Fibroblast of skin of right quadriceps (primary cell): ENCODE data around the gene DPY30.
"Not testable (repeated sequence)": the region's sequence is repeated elsewhere in the genome, so short reads cannot be mapped to it uniquely, and the experiment has no call there.

Experiments
- DNase-seq: peaks from one replicate; pipeline ENCODE4 v3.0.0-alpha.2; 2013

DPY30 gene

DNA sequence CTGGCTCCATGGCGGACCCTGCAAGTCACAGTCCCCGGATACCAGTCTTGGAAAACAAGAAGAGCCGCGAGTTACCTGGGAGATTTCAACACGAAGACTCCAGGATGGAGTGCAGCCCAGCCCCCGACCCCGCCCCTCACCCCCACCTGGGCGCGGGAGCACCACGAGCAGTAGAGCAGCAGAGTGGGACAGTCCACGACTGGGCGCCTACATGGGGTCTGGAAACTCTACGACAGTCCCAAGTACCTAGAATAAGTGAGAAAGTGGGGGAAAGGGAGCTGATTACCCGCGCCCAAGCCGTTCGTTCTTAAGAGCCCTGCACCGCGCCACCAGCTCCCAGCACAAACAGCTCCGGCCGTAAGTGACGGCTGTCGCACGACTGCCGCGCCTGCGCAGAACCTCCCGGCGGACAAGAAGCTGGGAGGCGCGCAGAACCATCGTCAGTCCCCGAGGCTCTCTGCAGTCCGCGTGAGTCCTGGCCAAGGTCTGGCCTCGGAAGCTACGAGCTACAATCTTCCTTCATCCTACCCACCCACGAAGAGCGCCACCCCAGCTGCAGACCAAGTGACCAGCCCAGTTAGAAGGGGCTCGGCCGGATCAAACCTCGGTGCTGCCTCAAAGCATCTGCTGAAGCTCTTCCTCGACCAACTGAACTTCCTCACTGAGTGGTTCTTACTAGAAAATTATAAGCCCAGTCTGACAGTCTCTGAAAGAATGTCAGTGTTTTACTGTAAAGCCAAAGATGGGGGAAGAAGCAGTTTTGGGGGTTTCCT, at the start of gene DPY30:
Gene DPY30, minus strand, starts transcription at position 359 of the 773 bp plus-strand sequence. Its CDS starts 349 bp downstream, at position 10.
- DNase-seq = peak; percentile 88

DNA sequence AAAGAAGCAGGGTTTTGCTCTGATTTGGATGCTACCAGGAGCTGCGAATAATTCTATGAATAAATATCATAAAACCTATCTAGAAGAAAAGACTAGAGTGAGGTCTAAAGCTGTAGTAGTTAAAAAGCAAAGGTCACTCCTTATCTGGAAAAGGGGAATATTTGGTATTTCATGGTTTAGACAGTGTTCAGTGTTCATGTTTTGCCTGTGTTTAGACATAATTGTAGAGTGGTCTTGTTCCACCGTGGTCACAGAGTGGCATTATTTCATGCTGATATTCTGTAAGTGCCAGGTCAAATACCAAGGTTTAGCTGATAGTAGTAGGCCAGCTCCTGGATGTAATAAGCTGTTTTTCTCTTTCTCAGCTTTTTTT, 34.5 kb upstream of the DPY30 start:
- no peak for DNase-seq

DNA sequence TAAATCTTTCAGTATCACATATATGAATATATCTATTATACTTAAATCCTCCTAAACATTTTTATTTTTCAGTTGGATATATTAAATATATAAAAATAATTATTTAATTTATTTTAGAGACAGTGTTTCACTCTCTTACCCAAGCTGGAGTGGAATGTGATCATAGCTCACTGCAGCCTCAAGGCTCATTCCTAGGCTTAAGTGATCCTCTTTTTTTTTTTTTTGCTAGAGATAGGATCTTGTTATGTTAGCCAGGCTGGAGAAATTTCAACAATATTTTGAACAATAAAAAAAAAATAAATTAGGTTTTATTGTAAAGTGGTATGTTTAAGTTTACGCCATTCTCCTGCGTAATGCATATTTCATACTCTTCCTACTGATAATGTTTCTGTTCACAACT, 27.9 kb upstream of the DPY30 start:
- no peak for DNase-seq

DNA sequence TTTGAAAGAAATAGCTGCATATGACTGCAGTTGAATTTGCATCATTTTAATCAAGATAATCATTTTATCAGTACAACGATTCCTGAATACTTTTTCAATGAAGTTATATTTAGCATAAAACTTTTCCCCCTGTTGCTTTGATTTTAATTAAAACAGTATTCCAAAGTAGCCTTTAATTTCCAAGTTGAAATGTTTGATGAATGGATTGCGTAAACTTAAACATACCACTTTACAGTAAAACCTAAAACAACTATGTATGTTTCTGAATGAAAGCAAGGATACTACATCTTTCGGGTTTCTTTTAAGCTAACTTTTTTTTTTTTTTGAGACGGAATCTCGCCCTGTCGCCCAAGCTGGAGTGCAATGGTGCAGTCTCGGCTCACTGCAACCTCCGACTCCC, 25.1 kb upstream of the DPY30 start:
- no peak for DNase-seq

DNA sequence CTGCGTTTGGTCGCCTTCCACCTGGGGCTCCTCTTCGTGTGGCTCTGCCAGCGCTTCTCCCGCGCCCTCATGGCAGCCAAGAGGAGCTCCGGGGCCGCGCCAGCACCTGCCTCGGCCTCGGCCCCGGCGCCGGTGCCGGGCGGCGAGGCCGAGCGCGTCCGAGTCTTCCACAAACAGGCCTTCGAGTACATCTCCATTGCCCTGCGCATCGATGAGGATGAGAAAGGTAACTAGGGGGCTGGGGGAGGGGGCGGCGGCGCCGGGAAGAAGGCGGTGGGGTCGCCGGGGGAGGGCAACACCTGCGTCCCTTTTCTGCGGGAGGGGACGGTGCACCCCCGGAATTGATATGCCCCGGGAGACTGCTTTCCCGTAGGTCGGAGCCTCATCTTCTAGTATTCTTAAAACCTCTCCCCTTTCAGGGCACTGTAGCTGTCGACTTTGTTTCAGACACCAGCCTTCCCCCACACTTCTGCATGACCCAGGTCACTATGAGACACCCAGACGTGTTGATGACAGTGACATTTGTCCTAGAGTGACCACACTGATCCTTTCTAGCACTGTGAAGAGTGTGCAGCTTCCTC, 24.5 kb upstream of the DPY30 start:
- no peak for DNase-seq

DNA sequence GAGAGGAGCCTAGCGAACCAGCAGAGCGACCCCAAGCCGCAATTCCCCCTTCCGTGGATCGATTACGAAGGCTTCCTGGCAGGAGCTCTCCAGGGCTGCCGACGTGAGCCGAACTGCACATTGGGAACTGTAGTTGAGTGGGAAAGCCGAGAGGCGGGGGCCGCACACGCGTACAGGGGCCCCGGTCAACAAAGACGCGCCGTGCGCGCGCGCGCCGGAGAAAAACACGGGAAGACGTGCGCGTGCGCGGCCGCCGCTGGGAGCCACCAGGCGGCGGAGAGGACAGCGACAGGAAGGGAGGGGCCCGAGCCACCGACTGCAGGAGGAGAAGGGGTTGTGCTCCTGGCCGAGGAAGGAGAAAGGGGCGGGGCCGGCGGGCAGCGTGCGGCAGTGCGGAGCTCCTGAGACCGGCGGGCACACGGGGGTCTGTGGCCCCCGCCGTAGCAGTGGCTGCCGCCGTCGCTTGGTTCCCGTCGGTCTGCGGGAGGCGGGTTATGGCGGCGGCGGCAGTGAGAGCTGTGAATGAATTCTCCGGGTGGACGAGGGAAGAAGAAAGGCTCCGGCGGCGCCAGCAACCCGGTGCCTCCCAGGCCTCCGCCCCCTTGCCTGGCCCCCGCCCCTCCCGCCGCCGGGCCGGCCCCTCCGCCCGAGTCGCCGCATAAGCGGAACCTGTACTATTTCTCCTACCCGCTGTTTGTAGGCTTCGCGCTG, 23.9 kb upstream of the DPY30 start, which contains the start of gene SPAST:
Gene SPAST, plus strand, starts transcription at position 247 of the 711 bp plus-strand sequence. Its CDS starts 276 bp downstream, at position 523.
- DNase-seq = peak; percentile 96

DNA sequence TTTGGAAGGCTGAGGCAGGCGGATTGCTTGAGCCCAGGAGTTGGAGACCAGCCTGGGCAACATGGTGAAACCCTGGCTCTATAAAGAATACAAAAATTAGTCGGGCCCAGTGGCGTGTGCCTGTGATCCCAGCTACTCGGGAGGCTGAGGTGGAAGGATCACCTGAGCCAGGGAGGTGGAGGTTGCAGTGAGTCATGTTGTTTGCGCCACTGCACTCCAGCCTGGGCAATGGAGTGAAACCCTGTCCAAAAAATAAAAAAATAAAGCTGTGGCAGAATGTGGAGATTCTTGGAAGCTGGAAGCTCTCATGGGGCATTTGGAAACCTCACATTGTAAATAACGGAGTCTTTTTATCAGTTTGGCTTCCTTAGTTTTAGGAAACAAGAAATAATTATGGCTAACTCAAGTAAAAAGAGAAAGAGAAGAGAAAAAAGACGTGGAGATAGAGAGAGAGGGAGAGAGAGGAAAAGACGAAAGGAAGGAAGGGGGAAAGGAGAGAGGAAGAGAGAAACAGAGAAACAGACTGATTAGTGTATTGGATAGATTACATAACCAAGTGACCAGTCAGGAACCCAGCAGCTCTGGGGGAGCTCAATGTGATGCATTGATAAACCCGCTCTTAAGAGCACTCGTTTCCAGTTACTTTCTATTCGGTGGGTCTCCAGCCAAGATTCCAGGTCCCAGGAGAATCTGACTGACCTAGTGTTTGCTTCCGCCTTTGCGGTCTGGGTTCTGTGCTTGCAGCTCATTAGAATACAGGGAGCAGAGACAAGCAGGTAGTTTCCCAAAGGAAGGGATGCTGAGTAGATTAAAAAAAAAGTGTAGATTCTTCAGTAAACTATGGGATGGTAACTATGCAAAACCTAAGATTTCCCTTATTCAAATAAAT, 22.6 kb upstream of the DPY30 start:
- peak; percentile 30 for DNase-seq

DNA sequence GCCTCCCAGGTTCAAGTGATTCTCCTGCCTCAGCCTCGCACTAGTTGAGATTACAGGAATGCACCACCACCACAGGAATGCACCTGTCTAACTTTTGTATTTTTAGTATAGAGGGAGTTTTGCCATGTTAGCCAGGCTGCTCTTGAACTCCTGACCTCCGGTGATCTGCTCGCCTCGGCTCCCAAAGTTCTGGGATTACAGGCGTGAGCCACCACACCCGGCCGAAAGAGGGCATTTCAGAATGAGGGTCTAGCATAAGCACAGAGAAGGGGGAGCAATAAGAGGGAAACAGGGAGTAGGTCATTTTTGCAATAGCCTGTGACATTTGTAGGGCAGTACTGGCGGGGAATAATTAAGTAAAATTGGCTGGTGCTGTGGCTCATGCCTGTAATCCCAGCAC, 21.8 kb upstream of the DPY30 start:
- DNase-seq = no peak

DNA sequence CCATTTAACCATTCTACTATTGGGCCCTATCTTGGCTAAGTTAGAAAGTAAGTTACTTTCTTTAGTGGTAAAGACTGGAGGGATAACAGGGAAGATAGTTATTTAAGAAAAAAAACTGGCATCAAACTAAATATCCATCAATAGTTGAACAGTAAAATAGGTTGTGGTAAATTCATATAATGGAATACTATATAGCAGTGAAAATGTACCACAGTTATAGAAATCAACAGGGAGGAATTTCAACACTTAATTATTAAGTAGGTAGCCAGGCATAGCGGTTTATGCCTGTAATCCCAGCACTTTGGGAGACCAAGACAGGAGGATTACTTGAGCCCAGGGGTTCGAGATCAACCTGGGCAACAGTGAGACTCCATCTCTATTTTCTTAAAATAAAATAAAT, 20.7 kb upstream of the DPY30 start:
- DNase-seq = no peak

DNA sequence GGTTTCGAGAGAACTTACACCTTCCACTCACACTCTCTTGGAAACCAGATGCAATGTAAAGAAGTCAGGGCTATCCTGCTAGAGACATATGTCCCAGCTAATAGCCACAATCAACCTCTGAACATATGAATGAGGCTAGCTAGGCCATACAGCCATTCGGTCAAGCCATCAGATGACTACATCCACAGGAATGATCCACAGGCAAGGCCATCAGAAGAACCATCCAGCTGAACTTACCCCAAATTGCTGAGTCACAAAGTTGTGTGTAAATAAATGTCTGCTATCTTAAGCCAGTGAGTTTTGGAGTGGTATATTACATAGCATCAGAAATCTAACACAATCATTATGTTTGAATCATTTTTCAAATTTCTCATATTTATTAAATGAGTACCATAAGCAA, 18.5 kb upstream of the DPY30 start:
- DNase-seq = peak; percentile 8

DNA sequence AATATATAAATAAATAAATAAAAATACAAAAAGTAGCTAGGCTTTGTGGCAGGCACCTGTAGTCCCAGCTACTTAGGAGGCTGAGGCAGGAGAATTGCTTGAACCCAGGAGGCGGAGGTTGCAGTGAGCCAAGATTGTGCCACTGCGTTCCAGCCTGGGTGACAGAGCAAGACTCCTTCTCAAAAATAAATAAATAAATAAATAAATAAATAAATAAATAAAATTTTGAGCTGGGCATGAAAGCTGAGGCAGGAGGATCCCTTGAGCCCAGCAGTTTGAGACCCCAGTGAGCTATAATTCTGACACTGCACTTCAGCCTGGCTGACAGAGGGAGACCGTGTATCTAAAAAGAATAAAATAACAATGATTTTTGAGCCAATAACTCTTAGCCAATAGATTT, 15.0 kb upstream of the DPY30 start:
- not testable (repeated sequence) for DNase-seq

DNA sequence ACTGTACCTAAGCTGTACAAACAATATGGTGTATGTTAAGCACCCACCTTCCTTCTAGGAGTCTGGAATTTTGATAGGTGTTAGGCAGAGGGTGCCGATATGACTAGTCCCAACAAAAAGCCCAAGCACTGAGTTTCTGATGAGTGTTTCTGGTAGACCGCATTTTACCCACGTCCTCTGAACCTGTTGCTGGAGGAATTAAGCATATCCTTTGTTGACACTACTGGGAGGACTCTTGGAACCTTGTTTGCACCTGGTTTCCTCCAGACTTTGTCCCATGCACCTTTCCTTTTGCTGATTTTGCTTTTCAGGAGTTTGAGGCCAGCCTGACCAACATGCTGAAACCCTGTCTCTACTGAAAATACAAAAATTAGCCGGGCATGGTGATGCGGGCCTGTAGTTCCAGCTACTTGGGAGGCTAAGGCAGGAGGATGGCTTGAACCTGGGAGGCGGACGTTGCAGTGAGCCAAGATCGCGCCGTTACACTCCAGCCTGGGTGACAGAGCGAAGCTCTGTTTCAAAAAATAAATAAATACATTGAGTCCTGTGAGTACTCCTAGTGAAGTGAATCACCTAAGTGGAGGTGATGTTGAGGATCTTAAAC, 12.3 kb upstream of the DPY30 start:
- DNase-seq = no peak

DNA sequence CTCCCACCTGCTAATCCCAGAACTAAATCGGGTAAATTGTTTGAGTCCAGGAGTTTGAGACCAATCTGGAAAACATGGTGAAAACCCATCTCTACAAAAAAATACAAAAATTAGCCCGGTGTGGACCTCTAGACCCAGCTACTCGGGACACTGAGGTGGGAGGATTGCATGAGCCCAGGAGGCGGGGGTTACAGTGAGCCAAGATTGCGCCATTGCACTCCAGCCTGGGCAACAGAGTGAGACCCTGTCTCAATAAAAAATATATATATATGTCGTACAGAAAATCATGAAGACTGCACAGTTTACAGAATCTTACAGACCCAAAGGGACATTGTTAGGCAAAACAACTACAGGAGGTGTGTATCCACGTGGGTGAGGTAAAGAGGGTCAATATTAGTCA, 4.0 kb upstream of the DPY30 start:
- no peak for DNase-seq

DNA sequence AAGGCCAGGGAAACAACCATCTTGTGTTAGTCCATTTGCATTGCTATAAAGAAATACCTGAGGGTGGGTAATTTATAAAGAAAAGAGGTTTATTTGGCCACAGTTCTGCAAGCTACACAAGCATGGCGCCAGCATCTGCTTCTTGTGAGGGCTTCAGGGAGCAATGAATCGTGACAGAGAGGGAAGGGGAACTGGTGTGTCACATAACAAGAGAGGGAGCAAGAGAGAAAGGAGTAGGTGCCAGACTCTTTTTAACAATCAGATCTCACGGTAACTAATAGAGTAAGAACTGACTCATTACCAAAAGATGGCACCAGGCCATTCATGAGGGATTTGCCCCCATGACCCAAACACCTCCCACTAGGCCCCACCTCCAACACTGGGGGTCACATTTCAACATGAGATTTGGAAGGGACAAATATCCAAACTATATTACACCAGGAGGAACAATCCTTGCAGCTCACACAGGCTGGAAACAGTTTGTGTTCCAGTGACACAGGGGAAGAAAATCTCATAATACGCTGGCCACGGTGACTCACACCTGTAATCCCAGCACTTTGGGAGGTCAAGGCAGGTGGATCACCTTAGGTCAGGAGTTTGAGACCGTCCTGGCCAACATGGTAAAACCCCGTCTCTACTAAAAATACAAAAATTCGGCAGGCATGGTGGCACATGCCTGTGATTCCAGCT, 5.3 kb downstream of the DPY30 start:
- DNase-seq = peak; percentile 3

DNA sequence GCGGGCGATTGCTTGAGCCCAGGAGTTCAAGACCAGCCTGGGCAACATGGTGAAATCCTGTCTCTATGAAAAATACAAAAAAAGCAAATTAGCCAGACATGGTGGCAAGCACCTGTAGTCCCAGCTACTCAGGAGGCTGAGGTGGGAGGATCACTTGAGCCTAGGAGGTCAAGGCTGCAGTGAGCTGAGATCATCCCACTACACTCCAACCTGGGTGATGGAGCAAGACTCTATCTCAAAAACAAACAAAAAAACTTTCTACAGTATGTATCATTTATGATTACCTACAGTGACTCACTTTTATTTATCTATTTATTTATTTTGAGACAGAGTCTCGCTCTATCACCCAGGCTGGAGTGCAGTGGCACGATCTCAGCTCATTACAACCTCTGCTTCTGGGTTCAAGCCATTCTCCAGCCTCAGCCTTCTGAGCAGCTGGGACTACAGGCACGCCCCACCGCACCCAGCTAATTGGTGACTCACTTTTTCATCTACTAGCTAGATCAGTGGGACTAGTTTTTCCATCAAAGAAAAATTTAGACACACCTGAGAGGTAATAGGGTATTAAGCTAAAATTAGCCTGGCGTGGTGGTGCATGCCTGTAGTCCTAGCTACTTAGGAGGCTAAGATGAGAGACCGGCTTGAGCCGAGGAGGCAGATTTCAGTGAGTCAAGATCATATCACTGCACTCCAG, 20.7 kb downstream of the DPY30 start:
- DNase-seq = not testable (repeated sequence)

DNA sequence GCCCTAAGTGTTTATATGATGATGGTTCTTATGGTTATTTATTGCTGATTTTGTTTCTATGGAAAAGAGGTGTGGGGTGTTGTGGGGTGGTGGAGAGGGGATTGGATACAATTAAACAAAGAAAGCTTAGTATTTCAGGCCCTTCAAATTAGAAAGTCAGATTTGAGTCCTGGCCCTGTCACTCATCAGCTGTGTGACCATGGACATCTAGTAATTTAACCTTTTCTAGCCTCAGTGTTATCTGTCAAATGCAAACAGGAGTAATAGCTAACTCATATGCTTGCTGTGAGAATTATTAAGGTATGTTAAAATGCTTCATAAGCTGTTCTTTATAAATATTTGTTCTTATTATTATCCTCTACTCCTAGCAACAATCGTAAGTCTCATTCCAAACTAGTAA, 26.7 kb downstream of the DPY30 start:
- no peak for DNase-seq

DNA sequence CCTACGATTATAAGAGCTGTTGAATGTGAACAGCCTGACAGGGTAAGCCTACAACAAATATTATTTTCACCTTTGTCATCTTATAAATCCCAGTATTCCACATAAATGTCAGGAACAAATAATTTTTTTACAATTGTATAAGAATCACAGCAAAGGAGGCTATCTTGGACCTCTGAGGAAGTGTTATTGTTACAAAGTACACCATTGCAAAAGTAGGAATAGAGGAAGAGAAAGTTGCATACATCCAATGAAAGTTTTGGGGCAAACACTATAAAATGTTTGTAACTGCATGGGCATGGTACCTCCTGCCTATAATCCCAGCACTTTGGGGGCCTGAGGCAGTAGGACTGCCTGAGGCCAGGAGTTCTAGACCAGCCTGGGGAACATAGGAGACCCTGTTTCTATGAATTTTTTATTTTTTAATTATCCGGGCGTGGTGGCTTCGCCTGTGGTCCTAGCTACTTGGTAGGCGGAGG, 28.1 kb downstream of the DPY30 start:
- DNase-seq = no peak

DNA sequence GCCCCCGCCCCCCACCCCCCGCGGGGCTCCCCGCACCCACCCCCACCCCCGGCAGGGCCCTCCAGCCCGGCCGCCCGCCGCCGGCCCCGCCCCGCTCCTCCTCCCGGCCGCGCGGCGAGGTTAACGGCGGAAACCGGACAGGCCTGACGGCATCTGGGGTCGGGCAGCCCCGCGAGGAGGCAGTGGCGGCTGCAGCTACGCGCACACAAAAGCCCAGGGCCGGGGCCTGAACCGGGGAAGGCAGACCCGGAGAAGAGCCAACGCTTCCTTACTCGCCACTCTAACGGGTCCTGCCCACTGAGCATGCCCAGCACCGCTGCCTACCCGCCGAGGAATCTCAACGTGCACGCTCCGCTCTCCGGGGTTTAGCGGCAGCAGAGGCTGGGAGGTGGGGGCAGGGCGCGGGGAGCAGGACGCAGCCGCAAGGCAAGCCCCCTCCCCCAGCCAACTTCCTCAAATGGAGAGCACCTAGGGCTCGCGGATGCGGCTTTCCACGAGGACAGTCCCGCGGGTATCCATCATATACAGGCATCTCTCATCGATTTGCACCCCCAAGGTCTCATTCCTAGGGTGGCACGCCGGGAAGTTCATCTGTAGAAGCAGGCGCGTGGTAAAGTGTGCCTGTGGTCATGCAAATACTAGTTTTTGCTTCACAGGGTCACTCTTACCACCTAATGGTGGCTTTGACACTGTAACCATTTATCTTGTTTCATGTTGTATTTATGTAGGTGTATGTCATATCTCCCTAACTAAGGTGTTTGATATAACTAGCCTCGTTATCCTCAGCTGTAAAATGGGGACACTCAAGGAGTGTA, 28.7 kb downstream of the DPY30 start, which contains the start of gene MEMO1:
Gene MEMO1, minus strand, starts transcription at position 339 of the 815 bp plus-strand sequence. CDS start 761 bp downstream, outside the sequence.
- peak; percentile 95 for DNase-seq

DNA sequence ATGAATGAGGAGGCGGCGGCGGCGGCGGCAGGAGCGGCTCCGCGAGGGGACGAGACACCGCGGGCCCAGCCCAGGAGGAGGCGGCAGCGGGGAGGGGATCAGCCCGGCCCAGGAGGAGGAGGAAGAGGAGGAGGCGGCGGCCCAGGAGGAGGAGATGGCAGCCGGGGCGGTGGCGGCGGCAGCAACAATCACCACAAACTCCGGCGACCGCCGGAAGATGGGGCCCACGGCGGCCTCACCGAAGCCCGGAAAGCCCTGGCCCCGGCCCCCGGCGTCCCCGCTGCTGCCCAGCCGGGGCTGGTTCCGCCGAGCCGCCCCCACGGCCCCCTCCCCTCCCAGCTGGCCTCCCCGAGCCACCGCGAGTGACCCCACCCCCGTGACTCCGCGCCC, 29.3 kb downstream of the DPY30 start:
- peak; percentile 55 for DNase-seq
